GM13977 (cell line): ENCODE results near the gene LENEP.
"Not testable (repeated sequence)": the region's sequence is repeated elsewhere in the genome, so short reads cannot be mapped to it uniquely, and the experiment has no call there.

Source experiments
- DNase-seq: peaks from one replicate; pipeline ENCODE4 v3.0.0; 2012; ENCODE audit warnings: low spot score
- CTCF ChIP-seq: IDR thresholded peaks from 2 replicates; pipeline ENCODE4 v1.5.1; 2012; ENCODE audit warnings: mild to moderate bottlenecking, control low read depth; ENCODE audit not compliant: insufficient read depth; ENCODE audit errors: extremely low read depth, missing control alignments
- in situ Hi-C: fragments of 300-500 bp; cut with MboI; formaldehyde crosslinking; loops from one replicate; pipeline ENCODE4 v1.12.0; 2022; ENCODE audit warnings: low sequenced_read_pairs, low pct_unique_long_range_greater_than_20kb, mixed read lengths, inconsistent platforms; ENCODE audit not compliant: unreplicated experiment

Gene LENEP

GRCh38 chr1:154992721-154993571 is 440 bp upstream of the LENEP start:
- in situ Hi-C loops: no loop called here
- no peak for DNase-seq
- peak; percentile 12 for TF ChIP-seq CTCF

- DNase-seq: no peak
- TF ChIP-seq CTCF: no peak
- in situ Hi-C loops: no loop called here
Observed at GRCh38 chr1:154994269-154994587, 842 bp downstream of the LENEP start.

GRCh38 chr1:154994591-154994990 is 1.2 kb downstream of the LENEP start:
- TF ChIP-seq CTCF: no peak
- no peak for DNase-seq
- in situ Hi-C loops: no loop called here

- in situ Hi-C loops, DNase-seq: not testable (repeated sequence)
- peak; percentile 27 for TF ChIP-seq CTCF
Observed at GRCh38 chr1:154995301-154995983, 2.1 kb downstream of the LENEP start.

- TF ChIP-seq CTCF: no peak
- in situ Hi-C loops: no loop called here
- DNase-seq: no peak
Observed at GRCh38 chr1:154996966-154997701, 3.7 kb downstream of the LENEP start.

- TF ChIP-seq CTCF: peak; percentile 31
- in situ Hi-C loops: no loop called here
- no peak for DNase-seq
Observed at GRCh38 chr1:154998201-154998780, 4.9 kb downstream of the LENEP start.
